Measurements from ENCODE around the gene SYDE2.

- no peak for TF ChIP-seq SIN3A (IDR thresholded peaks at IDR 0.05; ENCODE audit: borderline replicate concordance, insufficient read depth, low read length)
- no peak for TF ChIP-seq REST (IDR thresholded peaks at IDR 0.05; ENCODE audit: insufficient read depth in 1 of 2, low read depth in 2 of 2, low read length in 2 of 2)
- TF ChIP-seq POLR2AphosphoS5 (IDR thresholded peaks at IDR 0.05; ENCODE audit: low read depth, low read length): no peak
- TF ChIP-seq TAF1 (IDR thresholded peaks at IDR 0.05; ENCODE audit: borderline replicate concordance, insufficient read depth, low read length): no peak
Measured at GRCh38 chr1:85223334-85223733, 22.5 kb upstream of the SYDE2 start.
